Activated CD8-positive, alpha-beta memory T cell treated with anti-CD3 and anti-CD28 coated beads for 48 hours (primary cell): ENCODE results near the gene GLP2R.
"Not testable (repeated sequence)": the region's sequence is repeated elsewhere in the genome, so short reads cannot be mapped to it uniquely, and the experiment has no call there.

Source experiments
- DNase-seq, 3 experiments: peaks; one replicate each; pipeline ENCODE4 v3.0.0-alpha.2; 2020; ENCODE audit warnings: low read depth in 2 of 3, low spot score in 2 of 3

Gene GLP2R, protein sequence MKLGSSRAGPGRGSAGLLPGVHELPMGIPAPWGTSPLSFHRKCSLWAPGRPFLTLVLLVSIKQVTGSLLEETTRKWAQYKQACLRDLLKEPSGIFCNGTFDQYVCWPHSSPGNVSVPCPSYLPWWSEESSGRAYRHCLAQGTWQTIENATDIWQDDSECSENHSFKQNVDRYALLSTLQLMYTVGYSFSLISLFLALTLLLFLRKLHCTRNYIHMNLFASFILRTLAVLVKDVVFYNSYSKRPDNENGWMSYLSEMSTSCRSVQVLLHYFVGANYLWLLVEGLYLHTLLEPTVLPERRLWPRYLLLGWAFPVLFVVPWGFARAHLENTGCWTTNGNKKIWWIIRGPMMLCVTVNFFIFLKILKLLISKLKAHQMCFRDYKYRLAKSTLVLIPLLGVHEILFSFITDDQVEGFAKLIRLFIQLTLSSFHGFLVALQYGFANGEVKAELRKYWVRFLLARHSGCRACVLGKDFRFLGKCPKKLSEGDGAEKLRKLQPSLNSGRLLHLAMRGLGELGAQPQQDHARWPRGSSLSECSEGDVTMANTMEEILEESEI

DNA sequence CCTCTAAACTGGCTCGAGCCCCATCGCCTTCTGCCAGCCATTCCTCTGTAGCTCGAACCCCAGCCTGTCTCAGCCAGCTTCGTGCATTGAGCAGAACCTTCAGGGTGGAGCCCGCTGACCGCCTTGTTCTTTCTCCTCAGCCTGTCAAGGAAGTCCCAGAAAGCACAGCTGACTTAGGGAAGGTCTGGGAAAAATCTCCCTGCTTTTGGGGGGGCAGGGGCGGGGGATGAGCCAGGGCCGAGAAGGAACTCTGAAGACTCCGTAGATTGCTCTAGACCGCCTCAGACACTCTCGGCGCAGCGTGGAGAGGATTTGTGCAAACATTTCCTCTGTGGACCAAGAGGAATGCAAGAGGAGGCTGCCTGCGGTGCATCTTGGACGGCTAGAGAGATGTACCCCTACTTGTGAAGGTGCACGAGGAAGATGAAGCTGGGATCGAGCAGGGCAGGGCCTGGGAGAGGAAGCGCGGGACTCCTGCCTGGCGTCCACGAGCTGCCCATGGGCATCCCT is at the start of gene GLP2R:
Gene GLP2R, plus strand, starts transcription at position 284 of the 510 bp plus-strand sequence. Its CDS starts 140 bp downstream, at position 424.
- no peak for DNase-seq

DNA sequence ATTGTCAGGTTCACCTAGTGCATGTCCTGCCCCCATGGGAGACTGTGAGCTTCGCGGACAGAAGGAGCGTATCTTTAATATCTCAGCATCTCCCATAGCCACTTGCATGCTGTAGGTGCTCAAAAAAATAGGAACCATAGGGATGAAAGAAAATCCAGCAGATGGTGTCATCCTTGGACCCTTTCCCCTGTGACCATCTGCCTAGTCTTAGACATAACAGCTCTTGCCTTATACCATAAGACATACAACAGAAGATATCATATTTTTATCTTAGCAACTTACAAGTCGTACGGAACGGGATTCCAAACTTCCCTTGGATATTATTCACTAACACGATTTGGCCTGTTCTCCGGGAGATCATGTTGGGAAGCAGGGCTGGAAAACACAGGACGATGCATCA is 48.8 kb upstream of the GLP2R start:
- no peak for DNase-seq

DNA sequence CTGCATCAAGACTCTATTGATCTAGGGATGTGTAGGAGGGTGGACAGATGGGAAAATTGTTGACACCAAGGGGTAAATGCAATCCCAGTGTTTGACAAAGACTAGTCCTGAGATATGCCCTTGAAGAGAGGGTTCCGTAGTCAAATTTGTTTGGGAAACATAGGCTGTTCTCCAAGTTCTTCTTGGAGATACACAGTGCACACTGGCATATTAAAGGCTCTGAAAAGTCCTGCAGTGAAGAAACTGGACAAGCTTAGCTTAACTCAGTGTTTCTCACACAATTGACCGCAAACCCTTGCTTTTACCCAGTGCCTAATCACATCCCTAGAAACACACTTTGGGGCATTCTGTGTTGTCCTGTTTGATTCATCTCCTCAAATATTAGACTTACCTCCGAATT is 45.2 kb upstream of the GLP2R start:
- no peak for DNase-seq

DNA sequence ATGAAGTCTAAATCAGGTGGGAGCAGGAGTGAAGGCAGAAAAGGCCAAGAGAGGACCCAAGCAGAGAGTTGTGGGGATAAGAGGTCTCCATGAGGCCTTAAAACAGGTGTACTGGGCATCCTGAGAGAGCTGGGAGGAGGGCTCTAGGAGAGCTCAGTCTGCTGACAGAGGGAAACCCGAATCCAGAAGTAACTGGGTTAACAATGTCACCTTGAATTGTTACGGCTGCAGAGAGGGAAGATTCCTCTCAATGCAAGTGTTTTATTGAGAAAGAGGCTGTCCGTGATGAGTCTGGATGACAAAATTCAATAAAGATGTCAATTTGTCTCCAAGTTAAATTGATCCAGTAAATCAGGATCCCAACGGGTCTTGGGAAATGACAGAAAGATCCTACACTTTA is 42.7 kb upstream of the GLP2R start:
- no peak for DNase-seq

DNA sequence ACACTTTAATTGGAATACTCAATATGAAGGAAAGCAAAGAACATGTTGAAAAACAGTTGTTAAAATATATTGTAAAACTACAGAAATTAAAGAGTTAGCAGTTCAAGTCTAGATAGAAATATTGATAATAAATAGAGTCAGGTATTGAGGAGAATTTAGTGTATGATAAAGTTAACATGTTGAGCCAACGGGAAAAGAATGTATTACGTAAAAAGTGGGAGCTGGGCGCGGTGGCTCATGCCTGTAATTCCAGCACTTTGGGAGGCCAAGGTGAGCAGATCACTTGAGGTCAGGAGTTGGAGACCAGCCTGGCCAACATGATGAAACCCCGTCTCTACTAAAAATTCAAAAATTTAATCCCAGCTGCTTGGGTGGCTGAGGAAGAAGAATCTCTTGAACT is 42.3 kb upstream of the GLP2R start:
- not testable (repeated sequence) for DNase-seq

DNA sequence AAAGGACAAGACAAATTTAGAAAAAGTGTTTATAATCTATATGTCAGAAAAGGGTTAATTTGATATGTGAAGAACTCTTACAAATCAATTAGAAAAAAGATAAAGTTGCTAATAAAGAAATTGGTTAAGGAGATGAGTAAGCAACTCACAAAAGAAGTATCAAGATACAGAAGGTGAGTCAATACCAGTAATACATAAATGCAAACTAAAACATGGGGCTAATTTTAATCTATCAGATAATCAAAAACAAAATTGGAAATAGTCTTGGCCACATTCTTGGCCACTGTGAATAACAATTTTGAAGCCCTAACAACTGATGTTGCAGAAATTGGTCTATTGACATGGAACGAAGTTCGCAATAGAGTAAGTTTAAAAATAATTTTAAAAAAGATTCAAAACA is 41.2 kb upstream of the GLP2R start:
- DNase-seq = no peak

DNA sequence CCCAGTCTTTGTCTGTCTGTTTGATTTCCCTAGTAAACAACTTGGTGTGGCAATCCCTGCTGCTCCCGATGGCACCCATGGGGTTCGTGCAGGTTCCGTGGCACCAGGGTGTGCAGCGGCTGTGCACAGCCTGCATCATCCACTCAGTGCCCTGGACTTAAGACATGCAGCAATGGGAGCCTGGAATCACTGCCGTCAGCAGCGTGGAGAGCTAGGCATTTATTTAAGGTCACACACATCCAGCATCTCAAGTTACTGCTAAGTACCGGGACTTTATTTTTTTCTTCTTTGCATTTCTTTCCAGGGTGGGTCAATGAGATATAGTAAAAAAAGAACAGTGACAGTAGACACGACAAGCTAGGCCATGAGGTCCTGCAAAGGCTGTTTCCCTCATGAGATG is 37.1 kb upstream of the GLP2R start:
- DNase-seq = no peak

DNA sequence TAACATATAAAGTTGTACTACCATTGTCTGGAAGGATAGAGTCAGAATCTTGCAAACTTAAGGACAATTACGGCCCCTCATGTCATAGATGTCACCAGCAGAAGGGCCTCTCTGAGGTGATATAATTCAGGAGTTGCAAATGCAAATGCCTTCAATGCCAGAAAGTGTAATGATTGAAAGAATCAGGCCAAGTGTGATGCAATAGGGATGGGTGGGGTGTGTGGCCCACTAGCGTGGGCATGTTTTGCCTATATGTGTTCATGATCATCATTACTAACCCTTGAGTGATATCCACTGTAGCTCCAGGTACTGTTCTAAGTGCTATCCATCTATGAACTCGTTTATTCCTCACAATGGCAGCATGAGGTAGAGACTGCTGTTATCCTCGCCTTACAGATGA is 35.4 kb upstream of the GLP2R start:
- DNase-seq = no peak

DNA sequence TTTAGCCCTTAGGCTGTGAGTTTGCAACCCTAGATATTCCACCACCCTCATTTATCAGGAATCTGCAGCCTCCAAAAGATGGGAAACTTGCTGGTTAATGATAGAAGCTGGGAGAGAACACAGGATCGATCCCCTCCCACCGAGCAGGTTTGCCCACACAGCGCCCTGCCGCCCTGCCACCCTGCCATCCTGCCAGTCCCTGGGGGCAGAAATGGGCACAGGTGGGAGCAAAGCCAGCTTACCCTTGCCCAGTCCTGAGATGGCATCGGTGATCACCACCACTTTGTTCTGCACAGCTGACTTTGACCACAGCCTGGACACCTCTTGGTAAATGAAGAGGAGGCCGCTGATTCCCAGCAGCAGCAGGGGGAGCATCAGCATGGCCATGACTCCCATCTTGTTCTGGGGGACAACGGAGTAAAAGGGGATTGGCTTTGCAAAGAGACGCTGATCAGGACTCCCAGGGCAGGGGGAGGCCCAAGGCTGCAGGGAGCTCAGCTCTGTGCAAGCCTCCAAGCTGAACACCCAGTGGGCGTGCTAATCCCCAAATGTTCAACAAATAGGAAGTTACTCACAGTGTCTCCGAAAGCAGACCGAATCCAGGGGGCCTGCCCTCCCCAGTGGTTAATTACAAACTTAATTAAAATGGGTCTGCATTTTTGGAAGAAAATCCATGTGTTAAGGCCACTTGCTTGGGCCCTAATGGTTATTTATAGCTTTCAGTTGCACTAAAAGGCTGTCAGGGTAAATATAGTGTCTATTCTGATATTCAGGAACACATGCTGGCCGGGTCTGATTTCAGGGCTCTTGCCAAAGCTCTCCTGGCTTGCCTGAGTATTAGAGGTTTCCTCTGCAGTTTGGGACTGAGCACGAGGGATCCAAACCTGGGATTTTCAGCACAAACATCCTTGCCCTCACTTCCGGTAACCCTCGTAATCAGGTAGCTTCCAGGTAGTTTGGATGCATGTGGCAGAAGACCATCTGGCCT is 34.5 kb upstream of the GLP2R start, which contains the start of gene DHRS7C:
Gene DHRS7C, minus strand, starts transcription at position 704 of the 988 bp plus-strand sequence. Its CDS starts 308 bp downstream, at position 396.
- DNase-seq = no peak

DNA sequence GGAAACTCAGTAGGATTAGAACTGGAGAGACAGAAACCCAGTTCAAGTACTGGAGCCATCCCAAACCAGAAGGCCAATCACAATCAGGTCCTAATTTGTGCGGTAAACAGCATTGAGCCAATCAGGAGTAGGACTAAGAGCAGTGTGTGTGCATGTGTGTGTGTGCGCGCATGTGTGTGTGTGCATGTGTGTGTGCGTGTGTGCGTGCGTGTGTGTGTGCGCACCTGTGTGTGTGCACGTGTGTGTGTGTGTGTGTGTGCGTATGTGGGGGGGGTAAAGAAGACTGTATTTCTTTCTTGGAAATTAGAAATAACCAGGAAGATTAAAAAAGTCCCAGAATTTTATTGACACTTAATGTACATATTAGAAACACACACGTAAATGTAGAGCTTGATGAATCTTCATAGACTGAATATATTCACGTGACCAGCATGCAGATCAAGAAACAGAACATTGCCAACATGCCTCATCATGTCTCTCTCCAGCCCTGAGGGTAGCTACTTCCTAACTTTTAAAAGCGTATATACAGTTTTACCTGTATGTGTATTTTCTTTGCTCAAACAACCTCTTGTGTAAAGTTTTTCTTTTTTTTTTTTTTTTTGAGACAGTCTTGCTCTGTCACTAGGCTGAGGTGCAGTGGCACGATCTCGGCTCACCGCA is 33.4 kb upstream of the GLP2R start:
- no peak for DNase-seq

DNA sequence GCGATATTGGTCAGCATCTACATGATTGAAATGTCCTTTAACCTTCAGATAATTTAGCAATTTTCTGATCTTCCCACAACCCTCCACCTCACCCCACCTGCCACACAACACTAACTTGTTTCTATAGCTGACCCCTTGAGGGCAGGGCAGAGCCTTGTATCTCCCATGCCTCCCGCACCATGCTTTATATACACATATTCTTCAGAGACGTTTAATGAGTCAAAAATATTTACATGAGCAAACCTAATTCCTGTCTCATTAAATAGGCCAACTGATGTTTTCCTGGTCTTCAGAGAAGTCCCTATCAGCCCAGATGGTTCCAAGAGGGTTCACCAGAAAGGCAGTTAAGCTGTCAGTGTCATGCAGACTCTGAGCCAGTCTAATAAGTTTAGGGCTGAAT is 27.7 kb upstream of the GLP2R start:
- no peak for DNase-seq

DNA sequence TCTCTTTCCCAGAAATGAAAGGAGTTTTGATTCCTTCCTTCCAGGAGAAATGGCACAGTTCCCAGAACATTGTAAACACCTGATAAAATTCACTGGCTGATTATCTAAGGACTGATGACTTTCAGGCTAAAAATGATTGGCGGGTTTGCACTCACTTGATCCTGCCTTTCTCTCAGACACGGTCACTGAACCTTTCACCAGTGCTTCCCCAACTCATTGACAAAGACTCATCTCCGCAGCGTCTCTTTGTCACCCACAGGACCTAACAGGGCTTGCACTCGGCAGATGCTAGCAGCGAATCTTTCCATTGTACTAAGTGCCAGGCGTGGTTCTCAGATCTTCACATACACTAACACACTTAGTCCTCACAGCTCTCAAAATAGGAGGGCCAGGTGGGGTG is 27.0 kb upstream of the GLP2R start:
- no peak for DNase-seq

DNA sequence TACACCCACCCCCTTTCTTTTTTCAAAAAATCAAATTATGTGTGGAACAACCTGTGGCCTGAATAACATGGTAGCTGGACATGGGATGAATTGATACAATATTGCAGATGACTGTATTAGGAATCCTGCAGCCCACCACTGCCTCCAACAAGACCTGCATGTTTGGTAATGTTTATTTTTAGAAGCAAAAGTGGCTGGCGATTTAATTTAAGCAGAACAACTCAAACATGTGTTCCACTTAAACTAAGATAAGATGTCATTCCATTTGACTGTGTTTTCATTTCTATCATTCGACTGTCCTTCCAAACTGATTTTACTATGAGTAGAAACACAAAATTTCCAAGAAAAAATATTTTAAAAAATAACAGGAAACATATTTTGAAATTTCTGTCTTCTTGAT is 24.2 kb upstream of the GLP2R start:
- DNase-seq = no peak

DNA sequence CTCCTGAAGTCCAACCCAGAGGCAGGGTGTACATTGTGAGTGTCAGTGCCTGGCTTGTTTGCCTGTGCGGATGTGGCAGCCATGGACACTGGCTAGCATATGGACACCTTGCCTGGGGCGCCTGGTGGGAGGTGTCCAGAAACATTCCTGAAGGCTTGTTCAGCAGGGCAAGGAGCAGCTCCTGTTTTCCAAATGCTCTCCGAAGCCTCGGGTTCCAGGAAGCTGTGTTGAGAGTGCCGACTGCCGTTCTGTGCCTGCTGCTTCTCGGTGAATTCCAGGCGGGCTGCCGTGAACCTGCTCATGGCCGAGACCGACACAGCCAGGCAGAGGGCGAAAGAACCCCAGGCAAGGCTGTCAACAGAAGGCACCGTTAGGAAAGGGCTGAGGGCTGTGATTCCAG is 23.4 kb upstream of the GLP2R start:
- DNase-seq = no peak

DNA sequence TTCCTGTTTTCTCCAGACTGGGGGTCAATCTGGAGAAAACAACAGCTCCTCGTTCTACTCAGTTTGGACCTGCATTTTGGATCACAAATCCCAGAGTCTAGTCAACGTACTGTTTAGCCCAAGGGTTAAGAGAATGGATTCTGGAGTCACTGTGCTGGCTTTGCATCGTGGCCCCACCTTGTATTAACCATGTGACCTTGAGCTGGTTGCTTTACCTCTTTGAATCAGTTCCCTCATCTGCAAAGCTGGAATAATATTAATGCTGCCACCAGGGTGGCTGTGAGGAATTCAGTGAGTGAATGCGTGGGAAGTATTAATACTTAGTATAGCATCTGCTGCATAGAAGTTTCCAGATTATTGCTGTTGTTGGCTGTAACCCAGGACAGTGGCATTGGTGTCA is 23.0 kb upstream of the GLP2R start:
- no peak for DNase-seq

DNA sequence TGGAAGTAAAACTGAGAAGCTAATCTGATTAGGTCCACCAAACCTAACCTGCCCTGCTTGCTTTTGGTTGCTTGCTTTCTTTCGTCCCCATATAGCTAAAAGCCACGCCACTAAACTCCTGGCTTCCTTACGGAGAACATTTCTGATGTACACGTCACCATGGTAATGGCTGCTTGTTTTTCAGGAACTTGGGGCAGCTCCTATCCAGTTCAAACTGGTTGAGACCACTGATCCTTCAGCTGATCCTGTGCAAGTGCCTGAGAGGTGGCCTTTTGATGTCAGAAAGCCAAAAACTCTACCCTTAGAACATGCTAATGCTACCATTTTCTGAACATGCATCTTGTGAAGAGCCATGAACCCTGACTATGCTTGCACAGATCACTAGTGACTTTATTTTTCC is 20.0 kb upstream of the GLP2R start:
- no peak for DNase-seq

DNA sequence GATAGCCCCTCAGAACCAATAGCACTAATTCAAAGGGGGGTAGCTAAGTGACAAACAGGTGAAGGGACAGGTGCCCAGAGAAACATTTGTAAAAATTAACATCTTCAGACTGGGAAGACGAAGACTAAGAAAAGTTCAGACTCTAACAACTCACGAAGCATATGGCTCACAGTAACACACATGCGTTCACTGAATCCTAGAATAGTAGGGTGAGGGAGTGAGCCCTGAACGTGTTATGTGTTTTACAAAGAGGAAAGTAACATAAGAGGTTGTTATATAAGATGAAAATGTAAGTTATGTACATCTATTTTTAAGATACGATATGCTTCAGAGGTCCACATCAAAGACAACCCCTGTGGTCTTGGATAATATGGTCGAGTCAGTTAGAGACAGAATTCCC is 19.0 kb upstream of the GLP2R start:
- no peak for DNase-seq

DNA sequence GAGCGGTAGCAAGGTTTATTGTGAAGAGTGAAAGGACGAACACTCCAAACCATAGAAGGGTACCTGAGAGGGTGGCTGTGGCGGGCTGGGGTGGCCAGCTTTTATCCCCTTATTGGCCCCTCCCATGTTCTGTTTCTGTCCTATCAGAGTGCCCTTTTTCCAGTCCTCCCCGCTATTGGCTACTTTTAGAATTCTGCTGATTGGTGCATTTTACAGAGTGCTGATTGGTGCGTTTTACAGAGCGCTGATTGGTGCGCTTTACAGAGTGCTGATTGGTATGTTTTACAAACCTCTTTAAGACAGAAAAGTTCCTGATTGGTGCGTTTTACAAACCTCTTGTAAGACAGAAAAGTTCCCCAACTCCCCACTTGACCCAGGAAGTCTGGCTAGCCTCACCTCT is 16.3 kb upstream of the GLP2R start:
- no peak for DNase-seq

DNA sequence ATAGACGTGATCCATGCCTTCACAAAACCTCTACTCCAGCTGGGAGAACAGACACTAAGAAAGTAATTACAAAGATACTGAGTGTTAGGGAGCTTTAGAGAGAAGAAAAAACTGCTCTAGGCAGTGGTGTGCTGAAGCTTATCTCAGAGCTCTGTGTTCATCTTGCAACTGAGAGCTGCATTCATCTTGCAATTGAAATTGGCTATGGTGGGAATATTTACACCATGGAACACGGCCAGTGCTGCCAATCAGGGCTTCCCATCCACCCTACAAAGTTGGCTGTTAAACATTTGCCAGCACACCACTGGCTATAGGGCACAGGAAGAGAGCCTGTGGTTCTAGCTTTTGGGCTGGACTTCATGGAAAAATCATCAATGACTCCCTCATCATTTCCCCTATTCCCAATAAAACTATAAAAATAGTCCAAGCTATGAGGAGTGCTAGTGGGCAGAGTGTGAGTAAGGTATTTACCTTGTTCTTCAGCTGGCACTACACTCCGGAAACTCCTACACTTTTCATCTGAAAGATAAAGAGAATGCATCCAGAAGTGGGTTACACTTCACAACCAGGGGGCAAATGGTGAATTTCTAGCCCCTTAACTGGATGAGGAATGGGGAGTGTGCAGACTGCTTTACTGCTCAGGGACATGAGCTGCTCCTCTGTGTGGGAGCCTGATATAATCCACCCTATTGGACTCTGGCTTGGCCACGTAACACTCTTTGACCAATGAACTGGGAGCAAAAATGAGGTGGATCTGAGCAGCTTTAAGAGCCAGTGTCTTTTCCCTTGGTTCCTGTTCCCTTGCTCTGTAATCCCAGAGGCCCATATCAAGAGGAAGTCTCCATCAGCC is 15.4 kb upstream of the GLP2R start:
- DNase-seq = no peak

DNA sequence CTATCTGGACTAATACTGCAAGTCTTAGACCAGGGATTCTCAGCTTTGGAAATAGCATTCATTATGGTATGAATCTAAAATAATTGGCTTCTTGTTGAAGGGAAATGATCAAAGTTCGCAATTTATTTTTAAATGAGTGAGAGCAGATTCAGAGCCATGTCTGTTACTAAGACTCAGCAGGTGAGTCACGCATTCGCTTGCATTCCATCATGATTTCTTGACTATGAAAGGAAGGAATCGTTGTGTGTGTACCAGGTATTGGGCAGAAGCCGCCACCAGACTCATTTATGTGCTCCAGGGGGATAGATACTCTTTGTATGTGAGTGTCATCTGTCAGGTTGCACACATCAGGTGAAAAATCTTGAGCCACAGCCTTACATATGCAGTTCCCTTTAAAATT is 14.6 kb upstream of the GLP2R start:
- no peak for DNase-seq
